H1 (cell line): ENCODE measurements around the gene ENTREP1. TPM values are rescaled to one million over a fixed set of nuclear protein-coding genes. Genes with fewer than 3 reads are reported as not detected.
"Not testable (repeated sequence)": the region's sequence is repeated elsewhere in the genome, so short reads cannot be mapped to it uniquely, and the experiment has no call there.

Experiments
- CTCF ChIA-PET: fragments of 300-600 bp; sonication (Branson Sonifier 250); formaldehyde crosslinking; loops from one replicate; lab custom pipeline; 2021; ENCODE audit not compliant: partially characterized antibody; lab: Charles Lee
- POLR2A ChIA-PET: fragments of 300-600 bp; sonication (Branson Sonifier 250); formaldehyde crosslinking; loops from one replicate; lab custom pipeline; 2021; ENCODE audit warnings: inconsistent platforms; ENCODE audit not compliant: partially characterized antibody; lab: Charles Lee
- DNase-seq, 2 experiments: peaks; one replicate each; pipeline versions ENCODE4 v3.0.0 to v3.0.0-alpha.2; 2010 to 2022; ENCODE audit warnings: low spot score in 2 of 2, low read depth in 1 of 2, mixed read lengths in 1 of 2
- FAIRE-seq: peaks from 2 replicates; lab custom pipeline; 2011; peaks lifted over from hg19 to GRCh38; lab: Jason Lieb, UNC
- H2AFZ ChIP-seq: 2 replicates; pipeline ENCODE4 v1.8.1; 2012; ENCODE audit warnings: low read length, inconsistent platforms
- H2AK5ac ChIP-seq: 2 replicates; pipeline ENCODE4 v1.6.1; 2013; ENCODE audit warnings: low read depth, low read length
- H2BK120ac ChIP-seq: replicated peaks from 2 replicates; pipeline ENCODE3; 2013; ENCODE audit warnings: low read depth, low read length, inconsistent platforms
- H2BK12ac ChIP-seq: 2 replicates; pipeline ENCODE4 v1.6.1; 2013; ENCODE audit warnings: low read depth, low read length
- H2BK15ac ChIP-seq: 2 replicates; pipeline ENCODE4 v1.6.1; 2013; ENCODE audit warnings: low read length
- H2BK20ac ChIP-seq: 2 replicates; pipeline ENCODE4 v1.6.1; 2013; ENCODE audit warnings: low read length
- H2BK5ac ChIP-seq: 2 replicates; pipeline ENCODE4 v1.6.1; 2013; ENCODE audit warnings: low read depth, low read length
- H3K14ac ChIP-seq: 2 replicates; pipeline ENCODE4 v1.6.1; 2013; ENCODE audit warnings: inconsistent platforms; ENCODE audit not compliant: insufficient read length
- H3K18ac ChIP-seq: 2 replicates; pipeline ENCODE4 v1.6.1; 2013; ENCODE audit warnings: low read length; ENCODE audit errors: extremely low read depth
- H3K23ac ChIP-seq: 2 replicates; pipeline ENCODE4 v1.6.1; 2013; ENCODE audit warnings: inconsistent platforms; ENCODE audit not compliant: insufficient read length
- H3K23me2 ChIP-seq: 2 replicates; pipeline ENCODE4 v1.6.1; 2013; ENCODE audit warnings: low read depth, low read length
- H3K27ac ChIP-seq: 2 replicates; pipeline ENCODE4 v1.6.1; 2011; ENCODE audit warnings: low read depth, low read length, inconsistent platforms
- H3K27me3 ChIP-seq, 4 experiments: replicated peaks in 1 of 4; 1 replicate in 1 of 4; 2 replicates in 3 of 4; pipeline versions ENCODE4 v1.6.1 to v1.8.1; 2011 to 2013; ENCODE audit warnings: low read length in 3 of 4, mild to moderate bottlenecking in 3 of 4, inconsistent platforms in 2 of 4, mixed read lengths in 2 of 4, moderate library complexity in 1 of 4; ENCODE audit not compliant: control insufficient read depth in 3 of 4, insufficient read depth in 3 of 4; ENCODE audit errors: extremely low read depth in 1 of 4
- H3K36me3 ChIP-seq, 4 experiments: 2 replicates each; pipeline versions ENCODE4 v1.6.1 to v1.8.1; 2011 to 2013; ENCODE audit warnings: mild to moderate bottlenecking in 4 of 4, low read length in 3 of 4, moderate library complexity in 2 of 4, control low read depth in 1 of 4, inconsistent platforms in 1 of 4; ENCODE audit not compliant: insufficient read depth in 4 of 4, control insufficient read depth in 2 of 4
- H3K4ac ChIP-seq: replicated peaks from 2 replicates; pipeline ENCODE3; 2013; ENCODE audit warnings: low read length, low read depth, mixed read lengths, inconsistent platforms; ENCODE audit not compliant: insufficient read length
- H3K4me1 ChIP-seq, 4 experiments: replicated peaks in 1 of 4; 1 replicate in 1 of 4; 2 replicates in 3 of 4; pipeline versions ENCODE4 v1.6.1 to v1.8.1; 2011 to 2013; ENCODE audit warnings: low read length in 3 of 4, inconsistent platforms in 2 of 4, mixed read lengths in 1 of 4; ENCODE audit not compliant: insufficient read depth in 4 of 4, control insufficient read depth in 3 of 4
- H3K4me2 ChIP-seq, 2 experiments: 2 replicates each; pipeline versions ENCODE4 v1.6.1 to v1.8.1; 2011 to 2013; ENCODE audit warnings: low read depth in 2 of 2, low read length in 2 of 2, control low read depth in 1 of 2, inconsistent platforms in 1 of 2, mild to moderate bottlenecking in 1 of 2; ENCODE audit not compliant: insufficient read depth in 1 of 2
- H3K4me3 ChIP-seq, 4 experiments: fragments of 200-600, 300-600 bp in 1 of 4; sonication (generic), shearing (Covaris generic), sonication (Bioruptor Twin) in 1 of 4; 2 replicates each; pipeline versions ENCODE4 v1.5.1 to v1.8.1; 2011 to 2016; ENCODE audit warnings: low read length in 4 of 4, low read depth in 3 of 4, control low read depth in 2 of 4, inconsistent platforms in 2 of 4, mild to moderate bottlenecking in 2 of 4, mixed read lengths in 1 of 4, moderate library complexity in 1 of 4; ENCODE audit not compliant: insufficient read depth in 2 of 4; ENCODE audit errors: extremely low read depth in 1 of 4
- H3K56ac ChIP-seq: replicated peaks from 2 replicates; pipeline ENCODE3; 2013; ENCODE audit warnings: low read depth, mild to moderate bottlenecking, mixed read lengths, low read length, inconsistent platforms; ENCODE audit not compliant: insufficient read length
- H3K79me1 ChIP-seq: 2 replicates; pipeline ENCODE4 v1.6.1; 2013; ENCODE audit warnings: low read depth, low read length, control low read depth
- H3K79me2 ChIP-seq, 2 experiments: 2 replicates each; pipeline versions ENCODE4 v1.6.1 to v1.8.1; 2012 to 2013; ENCODE audit warnings: low read length in 2 of 2, mild to moderate bottlenecking in 2 of 2, inconsistent platforms in 1 of 2; ENCODE audit not compliant: insufficient read depth in 2 of 2, control insufficient read depth in 1 of 2
- H3K9ac ChIP-seq, 4 experiments: replicated peaks in 1 of 4; 1 replicate in 1 of 4; 2 replicates in 3 of 4; pipeline versions ENCODE4 v1.6.1 to v1.8.1; 2011 to 2013; ENCODE audit warnings: low read depth in 3 of 4, low read length in 3 of 4, control low read depth in 2 of 4, mild to moderate bottlenecking in 2 of 4, moderate library complexity in 2 of 4, inconsistent platforms in 1 of 4; ENCODE audit errors: extremely low read depth in 1 of 4
- H3K9me3 ChIP-seq, 2 experiments: 2 replicates each; pipeline versions ENCODE4 v1.6.1 to v1.8.1; 2012 to 2013; ENCODE audit warnings: mild to moderate bottlenecking in 2 of 2, moderate library complexity in 2 of 2, control low read depth in 1 of 2, inconsistent platforms in 1 of 2, low read depth in 1 of 2, low read length in 1 of 2, mixed read lengths in 1 of 2; ENCODE audit not compliant: insufficient read depth in 2 of 2
- H4K20me1 ChIP-seq, 2 experiments: replicated peaks in 1 of 2; 2 replicates each; pipeline versions ENCODE3 to v1.8.1; 2011 to 2013; ENCODE audit warnings: inconsistent platforms in 2 of 2, low read length in 2 of 2, mild to moderate bottlenecking in 1 of 2; ENCODE audit not compliant: insufficient read depth in 2 of 2, control insufficient read depth in 1 of 2
- H4K5ac ChIP-seq: 2 replicates; pipeline ENCODE4 v1.6.1; 2013; ENCODE audit warnings: low read length, low read depth, mixed read lengths, inconsistent platforms; ENCODE audit not compliant: insufficient read length
- H4K8ac ChIP-seq: 2 replicates; pipeline ENCODE4 v1.8.0; 2013; ENCODE audit warnings: mild to moderate bottlenecking, moderate library complexity, low read length, inconsistent platforms; ENCODE audit not compliant: insufficient read depth; ENCODE audit errors: extremely low read depth
- H4K91ac ChIP-seq: replicated peaks from 2 replicates; pipeline ENCODE3; 2013; ENCODE audit warnings: low read length, mixed read lengths, inconsistent platforms; ENCODE audit not compliant: insufficient read length
- NRF1 ChIP-seq: IDR thresholded peaks from 2 replicates; pipeline ENCODE4 v1.6.1; 2011; ENCODE audit warnings: mild to moderate bottlenecking, low read depth, low read length, improper control_type of control experiment
- SIRT6 ChIP-seq: IDR thresholded peaks from one replicate; pipeline ENCODE4 v1.7.1; 2012; ENCODE audit warnings: low read length, inconsistent platforms
- WGBS, 2 experiments: shearing (Covaris generic) in 1 of 2; methylation state at CpG; one replicate each; pipeline versions ENCODE4 v1.1.6 to v1.1.7; 2013 to 2015; ENCODE audit warnings: low lambda C conversion rate in 2 of 2, mixed read lengths in 2 of 2, inconsistent platforms in 1 of 2, low coverage in 1 of 2, missing lambda C conversion rate in 1 of 2; ENCODE audit not compliant: insufficient replicate concordance in 2 of 2, insufficient coverage in 1 of 2, insufficient read length in 1 of 2; ENCODE audit errors: extremely low coverage in 1 of 2, missing lambda C conversion rate in 1 of 2; 5-methylcytosine and 5-hydroxymethylcytosine counted together
- polyA plus RNA-seq, 7 experiments: library from polyadenylated mRNA; depleted of rRNA in 3 of 7; stranded (reverse) in 5 of 7; unstranded in 2 of 7; fragments of >200 nt in 5 of 7; fragments of 200-250 nt in 2 of 7; gene quantifications; 1 replicate in 5 of 7; 2 replicates in 1 of 7; 4 replicates in 1 of 7; pipeline versions ENCODE4 v1.2.1 to v1.2.3, GENCODE V29; 2011 to 2013; ENCODE audit warnings: missing spikeins in 2 of 7, mixed read lengths in 2 of 7
- total RNA-seq: library from RNA; stranded (reverse); fragmentation: NEBNext Ultra II Directional; extraction: Animal tissue kit (Norgen Biotek cat#: 25700); gene quantifications from 2 replicates; pipeline ENCODE4 v1.2.1, GENCODE V29; 2021

ENTREP1 gene
- total and polyA plus RNA-seq, 2 of the 8 experiments (the other 6 are each of a cell fraction or from before 2014, with no cell fraction given), result 15.3 to 25.0 TPM

DNA sequence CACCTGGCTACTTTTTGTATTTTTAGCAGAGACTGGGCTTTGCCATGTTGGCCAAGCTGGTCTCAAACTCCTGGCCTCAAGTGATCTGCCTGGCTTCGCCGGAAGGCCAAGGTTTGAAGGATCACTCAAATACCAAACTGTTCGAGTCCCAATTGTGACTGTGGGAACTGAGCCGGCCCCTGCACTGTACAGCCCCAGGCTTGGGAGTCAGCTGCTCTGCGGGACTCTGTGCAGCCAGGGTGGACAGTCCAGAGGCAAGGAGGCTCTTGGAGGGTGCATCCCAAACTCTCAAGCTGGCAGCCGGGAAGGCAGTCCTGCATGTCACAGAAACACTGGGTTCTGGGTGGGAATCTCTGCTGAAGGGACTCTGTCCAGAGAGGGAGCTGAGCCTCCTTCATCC lies 109.0 kb downstream of the ENTREP1 start:
- no peak overlapping the region for H2BK12ac ChIP-seq
- no peaks in the 10 kb centered on the region for H3K23me2 ChIP-seq

DNA sequence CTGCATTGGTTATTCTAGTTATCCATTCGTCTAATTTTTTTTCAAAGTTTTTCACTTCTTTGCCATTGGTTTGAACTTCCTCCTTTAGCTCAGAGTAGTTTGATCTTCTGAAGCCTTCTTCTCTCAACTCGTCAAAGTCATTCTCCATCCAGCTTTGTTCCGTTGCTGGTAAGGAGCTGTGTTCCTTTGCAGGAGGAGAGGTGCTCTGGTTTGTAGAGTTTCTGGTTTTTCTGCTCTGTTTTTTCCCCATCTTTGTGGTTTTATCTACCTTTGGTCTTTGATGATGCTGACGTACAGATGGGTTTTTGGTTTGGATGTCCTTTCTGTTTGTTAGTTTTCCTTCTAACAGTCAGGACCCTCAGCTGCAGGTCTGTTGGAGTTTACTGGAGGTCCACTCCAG lies 114.6 kb downstream of the ENTREP1 start:
- H3K4me3 ChIP-seq, H3K4ac ChIP-seq, H4K91ac ChIP-seq, H2AFZ ChIP-seq, H3K9ac ChIP-seq, H2BK20ac ChIP-seq, FAIRE-seq, H2BK15ac ChIP-seq, POLR2A ChIA-PET, H3K4me1 ChIP-seq, H3K27ac ChIP-seq, H3K36me3 ChIP-seq, H3K14ac ChIP-seq, H3K79me2 ChIP-seq, H2BK12ac ChIP-seq, H3K4me2 ChIP-seq, DNase-seq, H3K18ac ChIP-seq, H2BK5ac ChIP-seq, H3K23me2 ChIP-seq, H3K27me3 ChIP-seq, H4K5ac ChIP-seq, H2BK120ac ChIP-seq, H4K8ac ChIP-seq, H3K9me3 ChIP-seq, H3K23ac ChIP-seq, H3K56ac ChIP-seq, H3K79me1 ChIP-seq, H4K20me1 ChIP-seq, H2AK5ac ChIP-seq: not testable (repeated sequence)
- CTCF ChIA-PET, result interaction anchor here (2.3 kb wide), 1 partner anchor 17 kb away, joined by 12 read pairs; no protein-coding TSS in a partner anchor
- 91% methylated on average over 4 of the region's 4 CpGs; no CpG with 5 or more reads in 1 of the 2 experiments for WGBS, 2 experiments

More for the DNA sequence above, 109.0 kb downstream of the ENTREP1 start:
- Histone ChIP-seq H3K4me2 (no peak overlapping the region), H2BK120ac (no peak overlapping the region), H3K9me3 (no peaks in the 10 kb centered on the region), H3K18ac (no peak overlapping the region), H3K27me3 (no peaks in the 10 kb centered on the region), H3K79me2 (no peaks in the 10 kb centered on the region), H3K4ac (no peak overlapping the region), H3K14ac (no peak overlapping the region), H2AFZ (no peak overlapping the region), H3K56ac (no peak overlapping the region), H4K8ac (no peak overlapping the region), H2BK5ac (no peak overlapping the region), H4K91ac (no peak overlapping the region), H4K5ac (no peak overlapping the region), H3K4me3 (no peak overlapping the region), H2BK20ac (no peak overlapping the region), H2BK15ac (no peak overlapping the region), H2AK5ac (no peak overlapping the region), H3K4me1 (no peaks in the 10 kb centered on the region), H3K9ac (no peak overlapping the region), H3K36me3 (no peaks in the 10 kb centered on the region), H3K23ac (no peak overlapping the region), H4K20me1 (no peaks in the 10 kb centered on the region), H3K79me1 (no peaks in the 10 kb centered on the region), H3K27ac (no peak overlapping the region)
- TF ChIP-seq NRF1 (no peak), SIRT6 (no peak)
- POLR2A ChIA-PET, result interaction anchor here (0.8 kb wide), 1 partner anchor 29 kb away, joined by 3 read pairs; no protein-coding TSS in a partner anchor
- WGBS, 2 experiments, result 92% methylated on average over 5 of the region's 6 CpGs; no CpG with 5 or more reads in 1 of the 2 experiments
- CTCF ChIA-PET, result interaction anchor here (1.0 to 2.7 kb wide), 4 partner anchors 9 to 115 kb away, joined by 3 to 26 read pairs (median 6); no protein-coding TSS in a partner anchor
- FAIRE-seq, result no peak
- no peak for DNase-seq
